Activated B cell treated with CpG ODN at 0.5 μM for 24 hours (primary cell): ENCODE measurements around the gene NRGN. TPM values are rescaled to one million over a fixed set of nuclear protein-coding genes. Genes with fewer than 3 reads are reported as not detected.

Source experiments
- ATAC-seq: fragments of 200-7000 bp; cut with Tn5 transposase; one replicate; pipeline ENCODE4 v1.10.0; 2021; ENCODE audit warnings: low read depth, mild to moderate bottlenecking, moderate library complexity
- CTCF ChIA-PET: fragments of 350-600 bp; sonication (Branson Sonifier 250); formaldehyde crosslinking; loops from one replicate; lab custom pipeline; 2021; ENCODE audit warnings: antibody characterized with exemption; lab: Charles Lee
- POLR2A ChIA-PET: fragments of 350-600 bp; sonication (Branson Sonifier 250); formaldehyde crosslinking; loops from one replicate; lab custom pipeline; 2021; ENCODE audit warnings: antibody characterized with exemption; lab: Charles Lee
- DNase-seq: peaks from one replicate; pipeline ENCODE4 v3.0.0; 2022
- H3K27ac Mint-ChIP-seq: one replicate; pipeline ENCODE4 v1.8.0; 2020; ENCODE audit warnings: mixed read lengths
- H3K27me3 Mint-ChIP-seq: one replicate; pipeline ENCODE4 v1.8.0; 2021; ENCODE audit warnings: mixed read lengths
- H3K36me3 Mint-ChIP-seq: one replicate; pipeline ENCODE4 v1.8.0; 2021; ENCODE audit warnings: low read depth, mixed read lengths
- H3K4me1 Mint-ChIP-seq: one replicate; pipeline ENCODE4 v1.8.0; 2021; ENCODE audit warnings: mixed read lengths
- H3K4me3 Mint-ChIP-seq: one replicate; pipeline ENCODE4 v1.8.0; 2020; ENCODE audit warnings: mild to moderate bottlenecking, mixed read lengths
- H3K9me3 Mint-ChIP-seq: one replicate; pipeline ENCODE4 v1.8.0; 2020; ENCODE audit warnings: mixed read lengths
- intact Hi-C: fragments of 100-400 bp; cut with micrococcal nuclease; formaldehyde crosslinking; loops from one replicate; pipeline ENCODE4 v1.15.1; 2024
- total RNA-seq: library from RNA; stranded (reverse); gene quantifications from 2 replicates; pipeline ENCODE4 v1.2.3, GENCODE V29; 2022
- TF ChIP-seq, protein P1 (sequence below): fragments of 200-600 bp; IDR thresholded peaks from one replicate; pipeline ENCODE4 v1.8.0; 2022; ENCODE audit warnings: antibody characterized with exemption, mild to moderate bottlenecking

NRGN gene
- total RNA-seq, 1 donor from 2014 or later, result 1.0 TPM

GRCh38 chr11:124738713-124739478, 846 bp upstream of the NRGN start:
- Mint-ChIP-seq H3K4me1 (peaks cover 19% of the 10 kb centered on the region), H3K4me3 (peak overlapping the region; percentile 83), H3K36me3 (no peaks in the 10 kb centered on the region), H3K27me3 (no peaks in the 10 kb centered on the region), H3K27ac (no peak overlapping the region), H3K9me3 (no peaks in the 10 kb centered on the region)
- intact Hi-C loops, result loop anchor here (1.0 kb wide), 2 partner anchors 8 to 66 kb away; partner anchors contain the start of genes SIAE and SPA17
- ChIA-PET CTCF (interaction anchor here (0.7 to 2.7 kb wide), 2 partner anchors 65 to 69 kb away, joined by 3 to 15 read pairs; partner anchors contain the start of genes SIAE and SPA17), POLR2A (interaction anchor here (2.0 kb wide), 1 partner anchor 65 kb away, joined by 9 read pairs; the partner anchor contains the start of genes SIAE and SPA17)
- TF ChIP-seq, protein P1, sequence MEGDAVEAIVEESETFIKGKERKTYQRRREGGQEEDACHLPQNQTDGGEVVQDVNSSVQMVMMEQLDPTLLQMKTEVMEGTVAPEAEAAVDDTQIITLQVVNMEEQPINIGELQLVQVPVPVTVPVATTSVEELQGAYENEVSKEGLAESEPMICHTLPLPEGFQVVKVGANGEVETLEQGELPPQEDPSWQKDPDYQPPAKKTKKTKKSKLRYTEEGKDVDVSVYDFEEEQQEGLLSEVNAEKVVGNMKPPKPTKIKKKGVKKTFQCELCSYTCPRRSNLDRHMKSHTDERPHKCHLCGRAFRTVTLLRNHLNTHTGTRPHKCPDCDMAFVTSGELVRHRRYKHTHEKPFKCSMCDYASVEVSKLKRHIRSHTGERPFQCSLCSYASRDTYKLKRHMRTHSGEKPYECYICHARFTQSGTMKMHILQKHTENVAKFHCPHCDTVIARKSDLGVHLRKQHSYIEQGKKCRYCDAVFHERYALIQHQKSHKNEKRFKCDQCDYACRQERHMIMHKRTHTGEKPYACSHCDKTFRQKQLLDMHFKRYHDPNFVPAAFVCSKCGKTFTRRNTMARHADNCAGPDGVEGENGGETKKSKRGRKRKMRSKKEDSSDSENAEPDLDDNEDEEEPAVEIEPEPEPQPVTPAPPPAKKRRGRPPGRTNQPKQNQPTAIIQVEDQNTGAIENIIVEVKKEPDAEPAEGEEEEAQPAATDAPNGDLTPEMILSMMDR, result no peak
- DNase-seq (no peak), ATAC-seq (no peak)

GRCh38 chr11:124740277-124740882, 638 bp downstream of the NRGN start:
- Mint-ChIP-seq H3K9me3 (no peaks in the 10 kb centered on the region), H3K4me1 (peaks cover 22% of the 10 kb centered on the region), H3K36me3 (no peaks in the 10 kb centered on the region), H3K27me3 (no peaks in the 10 kb centered on the region), H3K4me3 (peak overlapping the region; percentile 83), H3K27ac (no peak overlapping the region)
- ChIA-PET CTCF (interaction anchor here (2.7 kb wide), 1 partner anchor 70 kb away, joined by 15 read pairs; no protein-coding TSS in a partner anchor), POLR2A (interaction anchor here (1.3 to 2.0 kb wide), 2 partner anchors 60 to 67 kb away, joined by 5 to 9 read pairs; partner anchors contain the start of genes MSANTD2, SIAE and SPA17)
- TF ChIP-seq, protein P1, result no peak
- intact Hi-C loops, result loop anchor here (1.0 kb wide), 3 partner anchors 15 to 71 kb away; no protein-coding TSS in a partner anchor
- ATAC-seq (peak; percentile 47), DNase-seq (peak; percentile 47)

DNA sequence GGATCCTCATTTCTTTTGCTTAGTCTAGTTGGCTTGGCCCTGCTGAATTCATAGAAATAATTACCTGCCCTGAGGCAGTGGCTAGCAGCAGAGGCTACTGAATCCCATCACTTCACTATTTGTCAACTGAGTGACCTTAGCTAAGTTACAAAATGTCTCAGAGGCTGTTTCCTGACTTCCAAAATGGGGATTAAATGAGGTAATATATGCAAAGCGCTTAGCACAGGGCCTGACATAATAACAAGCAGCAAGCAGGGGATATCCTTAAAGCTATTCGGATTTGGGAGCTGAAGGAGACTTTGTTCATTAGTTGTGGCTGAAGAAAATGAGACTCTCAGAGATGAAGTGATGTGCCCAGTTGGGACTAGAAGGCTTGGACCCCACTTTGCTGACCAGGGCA, 2.8 kb downstream of the NRGN start:
- TF ChIP-seq, protein P1, result no peak

GRCh38 chr11:124743050-124743449, 3.3 kb downstream of the NRGN start:
- no peaks in the 10 kb centered on the region for H3K9me3 Mint-ChIP-seq
- peaks cover 32% of the 10 kb centered on the region for H3K4me1 Mint-ChIP-seq
- TF ChIP-seq, protein P1, result no peak
- H3K36me3 Mint-ChIP-seq, result peaks cover 6% of the 10 kb centered on the region
- ATAC-seq, result no peak
- H3K4me3 Mint-ChIP-seq, result no peak overlapping the region
- intact Hi-C loops, result no loop called here
- no peak overlapping the region for H3K27ac Mint-ChIP-seq
- no peak for DNase-seq
- ChIA-PET POLR2A (interaction anchor here (1.0 to 1.1 kb wide), 2 partner anchors 20 kb away, joined by 4 to 5 read pairs; no protein-coding TSS in a partner anchor), CTCF (no interaction called here)
- no peaks in the 10 kb centered on the region for H3K27me3 Mint-ChIP-seq

More for the DNA sequence above, 2.8 kb downstream of the NRGN start:
- Mint-ChIP-seq H3K27ac (no peak overlapping the region), H3K36me3 (peaks cover 6% of the 10 kb centered on the region), H3K27me3 (no peaks in the 10 kb centered on the region), H3K4me3 (no peak overlapping the region), H3K4me1 (peaks cover 32% of the 10 kb centered on the region), H3K9me3 (no peaks in the 10 kb centered on the region)
- intact Hi-C loops, result no loop called here
- DNase-seq (no peak), ATAC-seq (no peak)
- ChIA-PET POLR2A (interaction anchor here (1.0 kb wide), 1 partner anchor 21 kb away, joined by 5 read pairs; no protein-coding TSS in a partner anchor), CTCF (interaction anchor here (0.6 kb wide), 1 partner anchor 94 kb away, joined by 3 read pairs; no protein-coding TSS in a partner anchor)
